IMR-90 (cell line): ENCODE measurements around the gene ABHD12B. TPM values are rescaled to one million over a fixed set of nuclear protein-coding genes. Genes with fewer than 3 reads are reported as not detected.

Experiments
- ATAC-seq: fragments of 200-7000 bp; cut with Tn5 transposase; 2 replicates; pipeline ENCODE4 v1.9.1; 2020; ENCODE audit warnings: low read depth, mild to moderate bottlenecking, moderate library complexity
- BruUV-seq: library from RNA; stranded (reverse); fragments of 400-500 nt; replicated peaks from 2 replicates; lab custom pipeline; 2021; lab: Mats Ljungman, UMichigan
- CTCF ChIA-PET: fragments of 300-600 bp; formaldehyde crosslinking; extraction: SDS; loops from one replicate; lab custom pipeline; 2021; ENCODE audit warnings: antibody characterized with exemption; lab: Yijun Ruan, JAX
- POLR2A ChIA-PET: fragments of 300-600 bp; sonication (Branson Sonifier 250); formaldehyde crosslinking; loops from one replicate; lab custom pipeline; 2022; ENCODE audit warnings: antibody characterized with exemption; ENCODE audit not compliant: unreplicated experiment; lab: Charles Lee
- DNase-seq: peaks from one replicate; pipeline ENCODE4 v3.0.0; 2013
- H2AFZ ChIP-seq: replicated peaks from 2 replicates; pipeline ENCODE3; 2013; ENCODE audit warnings: low read length, mild to moderate bottlenecking; ENCODE audit not compliant: poor library complexity
- H2AK5ac ChIP-seq: 2 replicates; pipeline ENCODE4 v1.6.1; 2013; ENCODE audit warnings: low read depth, low read length, inconsistent platforms
- H2AK9ac ChIP-seq: replicated peaks from 2 replicates; pipeline ENCODE3; 2013; ENCODE audit warnings: mild to moderate bottlenecking, low read depth, low read length, moderate library complexity; ENCODE audit not compliant: poor library complexity
- H2BK120ac ChIP-seq: 2 replicates; pipeline ENCODE4 v1.6.1; 2013; ENCODE audit warnings: low read depth, low read length, inconsistent platforms
- H2BK15ac ChIP-seq: 3 replicates; pipeline ENCODE4 v1.6.1; 2013; ENCODE audit warnings: low read depth, low read length, inconsistent platforms
- H2BK20ac ChIP-seq: 2 replicates; pipeline ENCODE4 v1.6.1; 2013; ENCODE audit warnings: low read depth, mild to moderate bottlenecking, inconsistent platforms, low read length, moderate library complexity
- H2BK5ac ChIP-seq: 2 replicates; pipeline ENCODE4 v1.6.1; 2013; ENCODE audit warnings: mild to moderate bottlenecking, low read depth, low read length, inconsistent platforms; ENCODE audit not compliant: poor library complexity, severe bottlenecking
- H3K14ac ChIP-seq: replicated peaks from 2 replicates; pipeline ENCODE4 v1.6.1; 2013; ENCODE audit warnings: low read depth, low read length, inconsistent platforms
- H3K18ac ChIP-seq: 2 replicates; pipeline ENCODE4 v1.6.1; 2013; ENCODE audit warnings: low read depth, low read length, control low read depth
- H3K23ac ChIP-seq: 2 replicates; pipeline ENCODE4 v1.6.1; 2013; ENCODE audit warnings: low read depth, low read length, inconsistent platforms
- H3K27ac ChIP-seq: 2 replicates; pipeline ENCODE4 v1.5.1; 2013; ENCODE audit warnings: mild to moderate bottlenecking, control low read depth, low read length; ENCODE audit not compliant: insufficient read depth
- H3K27me3 ChIP-seq: 2 replicates; pipeline ENCODE4 v1.6.1; 2013; ENCODE audit warnings: low read length; ENCODE audit not compliant: control insufficient read depth, insufficient read depth
- H3K36me3 ChIP-seq: 2 replicates; pipeline ENCODE4 v1.6.1; 2013; ENCODE audit warnings: low read length, mixed read lengths; ENCODE audit not compliant: control insufficient read depth, insufficient read depth
- H3K4ac ChIP-seq: 2 replicates; pipeline ENCODE4 v1.6.1; 2013; ENCODE audit warnings: low read depth, low read length, inconsistent platforms
- H3K4me1 ChIP-seq: 2 replicates; pipeline ENCODE4 v1.6.1; 2013; ENCODE audit warnings: low read length, mixed read lengths; ENCODE audit not compliant: control insufficient read depth, insufficient read depth
- H3K4me2 ChIP-seq: 2 replicates; pipeline ENCODE4 v1.6.1; 2013; ENCODE audit warnings: low read depth, mild to moderate bottlenecking, control low read depth, low read length, moderate library complexity
- H3K4me3 ChIP-seq: 2 replicates; pipeline ENCODE4 v1.5.1; 2013; ENCODE audit warnings: low read depth, mild to moderate bottlenecking, control low read depth, low read length, moderate library complexity; ENCODE audit not compliant: insufficient read depth
- H3K56ac ChIP-seq: 2 replicates; pipeline ENCODE4 v1.6.1; 2013; ENCODE audit warnings: low read length, inconsistent platforms; ENCODE audit not compliant: insufficient read depth; ENCODE audit errors: extremely low read depth
- H3K79me1 ChIP-seq, 2 experiments: 2 replicates each; pipeline ENCODE4 v1.6.1; 2013; ENCODE audit warnings: low read length in 2 of 2, inconsistent platforms in 1 of 2, low read depth in 1 of 2
- H3K9ac ChIP-seq: 2 replicates; pipeline ENCODE4 v1.6.1; 2013; ENCODE audit warnings: low read depth, low read length, control low read depth
- H3K9me1 ChIP-seq: 2 replicates; pipeline ENCODE4 v1.6.1; 2013; ENCODE audit warnings: low read length, inconsistent platforms; ENCODE audit not compliant: insufficient read depth
- H3K9me3 ChIP-seq: 2 replicates; pipeline ENCODE4 v1.6.1; 2013; ENCODE audit warnings: low read length; ENCODE audit not compliant: control insufficient read depth, insufficient read depth
- H4K20me1 ChIP-seq: 2 replicates; pipeline ENCODE4 v1.6.1; 2013; ENCODE audit warnings: low read length, inconsistent platforms; ENCODE audit not compliant: insufficient read depth
- H4K5ac ChIP-seq: 2 replicates; pipeline ENCODE4 v1.6.1; 2013; ENCODE audit warnings: mild to moderate bottlenecking, low read depth, low read length, control low read depth
- H4K8ac ChIP-seq, 2 experiments: 2 replicates each; pipeline ENCODE4 v1.6.1; 2013; ENCODE audit warnings: low read depth in 2 of 2, low read length in 2 of 2, control low read depth in 1 of 2, inconsistent platforms in 1 of 2
- H4K91ac ChIP-seq: 2 replicates; pipeline ENCODE4 v1.6.1; 2013; ENCODE audit warnings: low read depth, low read length, inconsistent platforms; ENCODE audit not compliant: insufficient read depth
- CHD1 ChIP-seq: IDR thresholded peaks from 2 replicates; pipeline ENCODE4 v1.6.1; 2012; ENCODE audit warnings: low read depth, low read length, improper control_type of control experiment
- FOS ChIP-seq: fragments of 150-350 bp; IDR thresholded peaks from 2 replicates; pipeline ENCODE4 v1.6.1; 2016; ENCODE audit warnings: low read depth, low read length
- MAFK ChIP-seq: IDR thresholded peaks from 2 replicates; pipeline ENCODE4 v1.6.1; 2012; ENCODE audit warnings: low read depth, low read length, improper control_type of control experiment
- POLR2A ChIP-seq: IDR thresholded peaks from 2 replicates; pipeline ENCODE4 v1.6.1; 2012; ENCODE audit warnings: mild to moderate bottlenecking, low read depth, low read length
- RCOR1 ChIP-seq: IDR thresholded peaks from 2 replicates; pipeline ENCODE4 v1.6.1; 2012; ENCODE audit warnings: mild to moderate bottlenecking, low read length, improper control_type of control experiment; ENCODE audit not compliant: insufficient replicate concordance
- RFX5 ChIP-seq: IDR thresholded peaks from 2 replicates; pipeline ENCODE4 v1.8.0; 2012; ENCODE audit warnings: low read depth, mild to moderate bottlenecking, low read length, moderate library complexity
- SMC3 ChIP-seq: fragments of 150-350 bp; IDR thresholded peaks from 2 replicates; pipeline ENCODE4 v1.6.1; 2016; ENCODE audit warnings: low read depth, mild to moderate bottlenecking, antibody characterized with exemption, low read length, moderate library complexity
- WGBS, 2 experiments: methylation state at CpG; one replicate each; pipeline versions ENCODE4 v1.1.5 to v1.1.7; 2013; ENCODE audit warnings: missing lambda C conversion rate in 2 of 2; ENCODE audit not compliant: insufficient read length in 1 of 2; ENCODE audit errors: extremely low coverage in 2 of 2; 5-methylcytosine and 5-hydroxymethylcytosine counted together
- dilution Hi-C: fragments of 300-500 bp; cut with HindIII; formaldehyde crosslinking; loops from one replicate; pipeline ENCODE4 v1.14.3; 2018; ENCODE audit warnings: low sequenced_read_pairs; ENCODE audit not compliant: unreplicated experiment
- in situ Hi-C: fragments of 300-500 bp; cut with MboI; formaldehyde crosslinking; loops from 3 replicates; pipeline ENCODE4 v1.14.3; 2019; ENCODE audit warnings: low sequenced_read_pairs, inconsistent platforms, mixed read lengths
- intact Hi-C: fragments of 100-400 bp; cut with micrococcal nuclease; formaldehyde crosslinking; loops from 2 replicates; pipeline ENCODE4 v1.10.0; 2022
- polyA plus RNA-seq, 3 experiments: library from polyadenylated mRNA; depleted of rRNA; stranded (reverse); fragments of >200 nt; gene quantifications; 2 replicates each; pipeline ENCODE4 v1.2.3, GENCODE V29; 2012; ENCODE audit warnings: low replicate concordance in 1 of 3
- total RNA-seq: library from RNA; depleted of rRNA; stranded (reverse); fragments of >200 nt; gene quantifications from 2 replicates; pipeline ENCODE4 v1.2.3, GENCODE V29; 2012

The ABHD12B gene
- total and polyA plus RNA-seq, 2 of the 4 experiments (the other 2 are of a cell fraction), result 0.18 TPM; not detected in 1

- peak overlapping the region; percentile 58; the same call in 1 of the 2 replicates for H3K56ac ChIP-seq
- H2AK9ac ChIP-seq, result no peak overlapping the region
- peaks cover 11% of the 10 kb centered on the region for H3K4me1 ChIP-seq
- peak overlapping the region; percentile 27; the same call in 1 of the 2 replicates for H3K4me2 ChIP-seq
- H3K36me3 ChIP-seq, result no peaks in the 10 kb centered on the region
- TF ChIP-seq RFX5 (no peak), MAFK (0 out of 2 replicates have a peak, but pooled peaks have one; percentile 22), FOS (peak; percentile 68), CHD1 (no peak), POLR2A (no peak), RCOR1 (peak; percentile 9), SMC3 (no peak)
- peak overlapping the region; percentile 81 for H2BK120ac ChIP-seq
- peak overlapping the region; percentile 54 for H3K4ac ChIP-seq
- intact Hi-C loops (no loop called here), dilution Hi-C loops (no loop called here), in situ Hi-C loops (no loop called here)
- H3K27ac ChIP-seq, result no peak overlapping the region
- no peaks in the 10 kb centered on the region for H3K9me3 ChIP-seq
- H2BK20ac ChIP-seq, result peak overlapping the region; percentile 71
- H4K91ac ChIP-seq, result peak overlapping the region; percentile 74
- no peaks in the 10 kb centered on the region for H3K27me3 ChIP-seq
- H2BK15ac ChIP-seq, result peak overlapping the region; percentile 67; the same call in 2 of the 3 replicates
- no peak overlapping the region for H4K5ac ChIP-seq
- peak; percentile 92 for DNase-seq
- 0 out of 4 replicates have a peak, but pooled peaks cover 0 to 3% of the 10 kb centered on the region in 2 experiments for H3K79me1 ChIP-seq
- H3K9me1 ChIP-seq, result peaks cover 11% of the 10 kb centered on the region
- 0 out of 2 replicates have a peak overlapping the region, but pooled peaks have one; percentile 19 for H3K23ac ChIP-seq
- WGBS, 2 experiments, result 39% methylated on average over 5 of the region's 8 CpGs; no CpG with 5 or more reads in 1 of the 2 experiments
- peak; percentile 99 for ATAC-seq
- no peak overlapping the region for H3K9ac ChIP-seq
- H3K4me3 ChIP-seq, result no peak overlapping the region
- no peak overlapping the region for H3K18ac ChIP-seq
- H2BK5ac ChIP-seq, result peak overlapping the region; percentile 56
- ChIA-PET POLR2A (no interaction called here), CTCF (interaction anchor here (0.8 to 1.2 kb wide), 4 partner anchors 9 to 504 kb away, joined by 3 to 10 read pairs (median 3); no protein-coding TSS in a partner anchor)
- BruUV-seq, result no TSS peak
- H4K8ac ChIP-seq, result peak overlapping the region in 1 of 2 experiments; percentile 65; a peak in 2 of 4 replicates
- H2AFZ ChIP-seq, result peak overlapping the region; percentile 69
- H4K20me1 ChIP-seq, result no peaks in the 10 kb centered on the region
- peak overlapping the region; percentile 51; the same call in 1 of the 2 replicates for H3K14ac ChIP-seq
- H2AK5ac ChIP-seq, result peak overlapping the region; percentile 37
Measured at GRCh38 chr14:50846226-50846880, 25.5 kb upstream of the ABHD12B start.
